Measurements from ENCODE around the gene GNPTG.
"Not testable (repeated sequence)": the region's sequence is repeated elsewhere in the genome, so short reads cannot be mapped to it uniquely, and the experiment has no call there.

GNPTG gene

DNA sequence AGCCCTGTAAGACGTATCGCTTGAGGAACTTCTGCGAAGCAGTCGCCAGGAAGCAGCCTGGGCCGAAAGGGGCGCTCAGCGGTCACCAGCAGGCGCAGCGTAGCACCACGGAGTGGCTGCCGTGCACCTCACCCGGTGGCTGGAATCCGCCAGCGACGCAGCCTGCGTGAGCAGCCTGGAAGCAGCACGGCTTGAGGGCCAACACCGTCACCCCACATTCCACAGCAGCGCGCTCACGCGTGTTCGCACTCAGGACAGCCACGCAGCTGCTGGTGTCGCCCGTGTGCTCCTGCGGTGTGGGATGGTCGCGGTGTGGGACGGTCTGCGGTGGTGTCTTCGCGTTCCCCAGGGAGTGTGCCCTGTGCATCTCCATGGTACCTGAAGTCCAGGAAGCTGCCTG lies 32.7 kb upstream of the GNPTG start:
- no peak for DNase-seq (ENCODE audit: low spot score)

DNA sequence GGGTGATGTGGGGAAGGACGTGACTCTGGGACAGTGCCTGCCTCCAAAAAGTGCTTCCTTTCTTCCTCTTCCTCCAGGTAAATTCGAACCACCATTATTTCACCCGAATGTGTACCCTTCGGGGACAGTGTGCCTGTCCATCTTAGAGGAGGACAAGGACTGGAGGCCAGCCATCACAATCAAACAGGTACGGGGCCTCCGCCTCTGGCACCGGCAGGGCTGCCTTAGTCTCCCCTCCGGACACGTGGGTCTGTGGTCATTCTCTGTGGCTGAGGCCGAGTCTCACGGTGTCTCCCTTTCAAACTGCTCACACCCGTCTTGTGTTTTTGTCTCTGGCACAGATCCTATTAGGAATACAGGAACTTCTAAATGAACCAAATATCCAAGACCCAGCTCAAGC lies 31.6 kb upstream of the GNPTG start:
- DNase-seq (ENCODE audit: low spot score): peak; percentile 54

DNA sequence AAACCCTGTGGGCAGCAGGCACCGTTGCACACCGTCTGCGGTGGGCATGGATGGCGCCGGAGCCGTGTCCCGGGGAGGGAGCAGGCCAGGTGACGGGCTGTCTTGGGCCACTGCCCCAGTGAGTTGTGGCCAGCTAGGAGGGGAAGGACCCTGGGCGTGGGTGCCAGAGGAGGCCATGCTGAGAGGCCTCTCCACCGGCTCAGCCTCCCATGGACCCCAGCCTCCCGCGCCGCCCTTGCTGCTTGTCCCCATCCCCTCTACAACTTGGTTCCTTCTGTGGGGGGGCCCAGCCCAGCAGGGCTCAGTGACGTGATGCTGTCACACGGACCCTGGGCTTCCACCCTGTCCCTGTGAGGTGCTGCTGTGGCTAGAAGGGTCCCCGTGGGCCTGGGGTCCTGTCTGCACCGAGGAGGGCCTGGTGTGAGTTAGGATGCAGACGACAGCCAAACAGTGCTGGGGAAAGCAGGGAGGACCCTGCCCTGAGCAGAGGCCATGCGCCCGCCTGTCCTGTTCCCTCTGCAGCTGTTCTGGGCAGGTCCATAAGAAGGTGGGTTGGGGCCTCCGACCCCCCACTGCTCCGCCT lies 31.0 kb upstream of the GNPTG start:
- DNase-seq (ENCODE audit: low spot score): no peak

DNA sequence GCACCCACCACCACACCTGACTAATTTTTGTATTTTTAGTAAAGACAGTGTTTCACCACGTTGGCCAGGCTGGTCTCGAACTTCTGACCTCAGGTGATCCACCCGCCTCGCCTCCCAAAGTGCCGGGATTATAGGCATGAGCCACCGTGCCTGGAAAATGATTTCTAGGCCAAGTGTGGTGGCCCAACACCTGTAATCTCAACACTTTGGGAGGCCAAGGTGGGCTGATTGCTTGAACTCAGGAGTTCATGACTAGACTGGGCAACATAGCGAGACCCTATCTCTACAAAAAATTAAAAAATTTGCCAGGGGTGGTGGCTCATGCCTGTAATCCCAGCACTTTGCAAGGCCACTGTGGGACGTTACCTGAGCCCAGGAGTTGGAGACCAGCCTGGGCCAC lies 29.3 kb upstream of the GNPTG start:
- DNase-seq (ENCODE audit: low spot score): no peak

DNA sequence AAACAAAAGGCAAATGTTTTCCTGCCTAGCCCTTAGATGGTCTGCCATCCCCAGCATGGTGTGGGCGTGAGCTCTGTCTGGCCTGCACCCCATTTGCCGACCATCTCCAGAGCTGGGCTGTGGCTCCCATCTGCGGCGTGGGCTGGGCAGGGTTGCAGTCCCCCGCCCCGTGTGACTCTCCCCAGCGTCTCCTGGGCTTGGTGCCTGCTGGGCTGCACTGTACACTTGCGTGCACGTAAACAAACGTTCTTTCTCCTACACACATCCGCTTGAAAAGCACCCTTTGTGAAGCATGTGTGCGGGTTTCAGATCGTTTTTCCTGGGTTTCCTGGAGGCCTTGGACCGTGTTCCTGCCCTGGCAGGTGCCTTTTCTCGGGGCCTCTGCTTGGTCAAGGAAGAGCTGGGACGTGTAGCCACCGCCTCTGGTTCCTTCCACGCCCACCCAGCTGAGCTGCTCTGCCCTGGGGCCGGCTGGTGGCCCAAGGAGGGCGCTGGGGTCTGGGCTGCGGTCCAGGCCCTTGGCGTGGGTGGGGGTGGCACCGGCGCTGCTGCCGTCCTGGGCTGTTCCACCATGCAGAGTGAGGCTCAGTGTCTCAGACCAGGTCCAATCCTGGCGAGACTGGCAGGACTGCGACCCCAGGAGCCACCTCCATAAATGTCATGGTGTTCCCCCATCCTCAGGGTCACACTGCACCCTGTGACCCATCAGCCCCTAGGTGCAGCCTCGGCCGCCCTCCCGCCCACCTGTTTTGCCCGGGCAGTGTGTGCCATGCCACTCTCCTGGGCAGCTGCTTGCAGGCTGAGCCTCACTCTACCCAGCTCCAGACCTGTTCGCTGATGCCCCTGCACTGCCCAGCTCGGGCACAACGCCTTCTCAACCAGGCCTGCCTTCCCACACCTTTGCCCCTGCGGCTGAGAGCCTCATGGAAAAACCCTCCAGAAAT lies 28.2 kb upstream of the GNPTG start:
- no peak for DNase-seq (ENCODE audit: low spot score)

DNA sequence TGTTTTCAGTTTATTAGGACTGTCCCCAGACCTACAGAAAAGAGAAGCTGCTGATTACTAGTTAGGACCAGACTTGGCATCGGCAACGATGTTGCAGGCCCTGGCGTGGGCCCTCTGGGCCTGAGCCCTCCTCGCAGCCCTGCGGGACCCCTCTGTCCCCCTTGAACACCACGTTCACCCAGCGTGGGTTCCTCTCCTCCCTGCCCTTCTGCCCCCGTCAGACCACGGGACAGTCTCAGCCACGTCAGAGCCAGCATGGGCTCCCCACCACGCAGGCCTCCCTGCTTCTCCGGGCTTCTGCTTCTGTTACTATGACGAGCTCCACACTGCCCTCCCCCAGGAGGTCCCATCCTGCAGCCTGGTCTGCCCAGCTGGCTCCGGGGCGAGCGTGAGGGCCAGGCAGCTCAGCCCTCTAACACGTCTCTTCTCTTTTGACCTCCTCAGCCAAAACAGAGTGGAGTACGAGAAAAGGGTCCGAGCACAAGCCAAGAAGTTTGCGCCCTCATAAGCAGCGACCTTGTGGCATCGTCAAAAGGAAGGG lies 27.4 kb upstream of the GNPTG start:
- DNase-seq (ENCODE audit: low spot score): no peak

DNA sequence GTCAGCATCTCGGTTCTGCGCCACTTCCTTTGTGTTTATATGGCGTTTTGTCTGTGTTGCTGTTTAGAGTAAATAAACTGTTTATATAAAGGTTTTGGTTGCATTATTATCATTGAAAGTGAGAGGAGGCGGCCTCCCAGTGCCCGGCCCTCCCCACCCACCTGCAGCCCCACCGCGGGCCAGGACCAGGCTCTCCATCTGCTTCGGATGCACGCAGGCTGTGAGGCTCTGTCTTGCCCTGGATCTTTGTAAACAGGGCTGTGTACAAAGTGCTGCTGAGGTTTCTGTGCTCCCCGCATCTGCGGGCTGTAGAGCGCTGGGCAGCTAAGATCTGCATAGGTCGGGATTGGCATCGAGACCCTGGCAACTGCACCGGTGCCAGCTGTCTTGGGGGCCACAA lies 26.5 kb upstream of the GNPTG start:
- no peak for DNase-seq (ENCODE audit: low spot score)

DNA sequence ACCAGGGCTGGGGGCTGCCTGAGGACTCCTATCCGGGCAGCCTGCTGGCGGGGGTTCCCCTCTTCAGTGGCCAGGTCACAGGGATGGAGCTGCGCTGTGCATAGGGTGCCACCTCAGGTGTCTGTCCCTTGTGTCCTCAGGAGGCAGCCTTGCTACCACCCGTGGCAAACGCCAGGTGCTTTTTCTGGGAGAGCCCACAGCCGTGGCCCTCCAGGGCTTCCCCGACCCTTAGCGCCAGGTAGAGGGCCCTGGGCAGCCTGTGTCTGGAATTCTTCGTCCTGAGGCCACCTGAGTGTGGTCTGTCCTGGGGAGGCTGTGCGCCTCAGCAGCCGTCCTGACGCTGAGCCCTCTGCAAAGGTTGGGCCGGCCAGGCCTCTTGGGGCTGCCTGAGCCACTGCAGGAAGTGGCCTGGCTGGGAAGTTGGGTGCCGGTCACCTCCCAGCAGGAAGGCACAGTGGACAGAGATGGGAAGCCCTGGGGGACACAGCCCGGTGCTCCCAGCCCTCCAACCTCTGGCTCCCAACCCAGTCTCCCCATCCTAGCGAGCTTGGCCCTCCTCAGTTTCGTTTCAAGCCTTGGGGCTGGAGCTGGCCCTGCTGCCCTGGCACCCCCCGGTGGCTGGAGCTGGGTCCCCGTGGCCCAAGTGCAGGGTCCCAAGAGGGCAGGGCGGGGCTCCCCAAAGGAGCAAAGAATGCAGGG lies 25.9 kb upstream of the GNPTG start:
- no peak for DNase-seq (ENCODE audit: low spot score)

DNA sequence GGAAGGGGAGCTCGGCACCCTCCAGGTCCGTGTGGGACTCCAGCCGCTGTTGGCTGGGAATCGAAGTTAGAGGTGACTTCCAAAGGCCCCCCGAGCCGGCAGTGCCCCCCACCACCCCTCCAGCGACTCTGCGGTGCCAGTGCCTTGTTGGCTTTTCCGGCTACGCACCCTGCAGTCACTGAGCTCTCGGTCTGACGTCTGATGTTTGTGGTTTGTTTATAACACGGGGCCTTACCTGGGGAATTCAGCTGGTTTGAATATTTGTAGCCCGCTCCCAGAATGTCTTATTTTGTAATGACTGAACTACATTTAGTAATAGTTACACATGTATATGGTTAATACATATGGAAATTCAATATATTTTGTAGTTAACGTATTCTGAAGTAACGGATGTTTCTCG lies 25.3 kb upstream of the GNPTG start:
- no peak for DNase-seq (ENCODE audit: low spot score)

DNA sequence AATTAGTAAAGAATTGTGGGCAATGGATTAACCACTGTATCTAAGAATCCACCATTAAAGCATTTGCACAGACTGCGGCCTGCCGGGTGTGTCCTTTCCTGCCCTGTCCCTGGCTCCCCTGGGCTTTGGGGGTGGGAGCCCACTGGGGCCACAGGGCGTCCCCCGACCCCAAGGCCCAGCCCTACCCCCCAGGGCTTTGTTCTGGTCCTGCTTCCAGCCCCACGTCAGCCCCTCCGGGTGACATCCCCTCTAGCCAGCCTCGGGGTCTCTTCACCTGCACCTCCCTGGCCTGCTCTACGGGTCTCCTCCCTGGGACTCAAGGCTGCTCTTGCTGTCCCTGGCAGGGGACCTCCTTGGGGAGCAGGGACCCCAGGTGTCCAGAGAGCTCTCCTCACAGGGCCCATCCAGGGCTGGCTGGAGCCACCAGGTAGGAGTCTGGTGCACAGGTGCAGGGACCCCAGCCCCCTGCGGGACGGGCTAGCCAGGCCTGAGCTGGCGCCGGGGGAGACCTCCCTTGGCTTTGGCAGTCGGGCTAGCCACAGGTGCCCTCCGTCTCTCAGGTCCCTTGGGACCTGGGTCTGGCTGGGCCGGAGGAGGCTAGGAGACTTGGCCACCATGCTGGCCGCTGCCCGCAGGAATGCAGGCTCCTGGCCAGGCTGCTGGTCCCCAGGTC lies 24.6 kb upstream of the GNPTG start:
- no peak for DNase-seq (ENCODE audit: low spot score)

DNA sequence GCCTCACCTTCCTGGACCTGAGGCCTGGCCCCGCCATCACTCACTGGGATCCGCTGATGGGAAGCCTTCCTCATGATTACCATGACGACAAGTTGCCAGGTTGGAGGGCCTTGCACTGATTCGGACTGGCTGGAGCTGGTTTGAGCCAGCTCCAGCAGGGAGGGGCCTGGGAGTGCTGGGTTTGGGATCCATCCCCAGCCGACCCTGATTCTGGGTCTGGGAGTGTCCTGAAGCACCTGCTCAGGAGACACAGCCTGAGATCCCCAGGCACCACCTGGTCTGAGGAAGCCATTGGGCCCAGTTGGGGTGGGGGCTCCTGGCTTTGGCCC lies 24.1 kb upstream of the GNPTG start:
- no peak for DNase-seq (ENCODE audit: low spot score)

DNA sequence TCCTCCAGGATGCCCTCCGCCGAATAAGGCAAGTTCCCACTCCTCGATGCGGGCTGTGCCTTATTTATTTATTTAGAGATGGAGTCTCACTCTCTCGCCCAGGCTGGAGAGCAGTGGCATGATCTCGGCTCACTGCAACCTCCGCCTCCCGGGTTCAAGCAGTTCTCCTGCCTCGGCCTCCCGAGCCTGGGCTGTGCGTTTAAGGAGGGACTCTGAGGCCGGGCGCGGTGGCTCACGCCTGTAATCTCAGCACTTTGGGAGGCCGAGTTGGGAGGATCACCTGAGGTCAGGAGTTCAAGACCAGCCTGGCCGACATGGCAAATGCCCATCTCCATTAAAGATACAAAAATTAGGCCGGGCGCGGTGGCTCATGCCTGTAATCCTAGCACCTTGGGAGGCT lies 23.6 kb upstream of the GNPTG start:
- DNase-seq (ENCODE audit: low spot score): not testable (repeated sequence)

DNA sequence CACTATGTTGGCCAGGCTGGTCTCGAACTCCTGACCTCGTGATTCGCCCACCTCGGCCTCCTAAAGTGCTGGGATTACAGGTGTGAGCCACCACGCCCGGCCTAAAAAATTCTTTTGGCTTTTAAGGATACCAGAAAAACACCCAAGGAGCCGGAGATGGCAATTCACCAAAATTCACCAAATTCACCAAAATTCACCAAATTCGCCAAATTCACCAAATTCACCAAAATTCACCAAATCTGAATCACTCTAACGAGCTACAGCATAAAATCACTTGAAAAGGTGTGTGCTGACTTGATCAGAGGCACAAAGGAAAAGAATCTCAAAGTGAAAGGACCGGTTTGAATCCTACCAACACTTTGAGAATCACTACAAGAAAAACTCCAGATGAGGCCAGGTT lies 22.8 kb upstream of the GNPTG start:
- not testable (repeated sequence) for DNase-seq (ENCODE audit: low spot score)

DNA sequence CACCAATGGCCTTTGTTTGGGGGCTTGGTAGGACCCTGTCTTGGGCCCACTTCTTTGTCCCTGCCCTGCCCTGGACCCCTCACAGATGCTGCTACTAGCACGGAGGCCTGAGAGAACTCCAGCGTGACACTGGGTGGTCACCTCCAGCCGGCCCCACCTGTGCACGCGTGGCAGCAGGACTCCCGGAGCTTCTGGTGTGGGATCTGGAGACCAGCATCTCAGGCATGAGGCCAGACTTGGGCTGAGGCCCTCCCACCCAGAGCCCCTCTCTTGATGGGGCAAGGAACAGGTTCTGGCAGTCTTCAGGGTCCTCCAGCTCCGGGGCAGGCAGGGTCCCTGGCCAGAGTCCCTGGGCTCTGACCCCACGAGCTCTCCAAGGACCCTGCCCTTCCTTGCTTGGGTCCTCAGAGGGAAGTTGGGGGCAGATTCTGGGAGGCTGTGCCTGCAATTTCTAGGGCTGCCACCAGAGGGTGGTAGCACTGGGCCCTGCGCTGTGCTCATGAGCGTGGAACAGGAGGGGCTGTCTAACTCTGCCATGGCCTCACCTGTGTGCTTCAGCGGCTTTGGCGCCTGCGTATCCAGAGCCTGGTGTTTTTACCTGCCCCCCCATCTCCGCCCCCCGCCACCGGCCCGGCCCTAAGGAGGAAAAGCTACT lies 21.3 kb upstream of the GNPTG start:
- no peak for DNase-seq (ENCODE audit: low spot score)

DNA sequence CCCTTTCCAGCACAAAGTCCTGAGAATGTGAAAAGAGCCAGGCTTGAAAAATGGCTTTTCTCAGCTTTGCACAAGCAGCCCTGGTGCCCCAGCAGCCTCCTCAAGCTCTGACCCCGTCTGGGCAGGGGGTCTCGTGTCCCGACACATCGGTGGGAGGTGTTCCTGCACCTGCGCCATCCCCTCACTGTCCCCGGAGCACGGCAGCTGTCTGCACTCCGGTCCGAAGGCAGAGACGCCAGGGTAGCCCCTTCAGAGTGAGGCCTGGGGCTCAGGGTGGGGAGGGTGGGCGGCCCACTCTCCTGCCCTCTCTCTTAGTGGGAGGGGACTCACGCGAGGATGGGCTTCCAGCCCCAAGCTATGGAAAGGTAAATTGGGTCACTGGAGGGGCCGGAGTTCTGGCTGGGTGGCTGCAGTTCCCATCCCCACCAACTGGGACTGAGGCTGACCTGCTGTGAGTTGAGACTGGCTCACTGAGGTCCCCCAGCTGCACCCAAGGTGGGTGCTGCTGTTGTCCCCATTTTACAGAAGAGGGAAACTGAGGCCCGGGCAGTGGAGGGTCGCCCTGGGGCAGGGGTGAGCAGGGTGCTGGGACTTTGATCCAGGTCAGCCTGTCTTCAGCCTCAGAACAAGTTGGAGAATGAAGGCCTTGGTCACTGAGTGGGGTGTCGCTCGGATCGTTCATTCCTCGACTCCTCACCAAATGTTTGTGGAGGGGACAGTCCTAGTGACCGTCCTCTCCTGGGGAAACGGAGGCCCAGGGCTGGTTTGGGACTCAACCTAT lies 20.6 kb upstream of the GNPTG start:
- DNase-seq (ENCODE audit: low spot score): no peak

DNA sequence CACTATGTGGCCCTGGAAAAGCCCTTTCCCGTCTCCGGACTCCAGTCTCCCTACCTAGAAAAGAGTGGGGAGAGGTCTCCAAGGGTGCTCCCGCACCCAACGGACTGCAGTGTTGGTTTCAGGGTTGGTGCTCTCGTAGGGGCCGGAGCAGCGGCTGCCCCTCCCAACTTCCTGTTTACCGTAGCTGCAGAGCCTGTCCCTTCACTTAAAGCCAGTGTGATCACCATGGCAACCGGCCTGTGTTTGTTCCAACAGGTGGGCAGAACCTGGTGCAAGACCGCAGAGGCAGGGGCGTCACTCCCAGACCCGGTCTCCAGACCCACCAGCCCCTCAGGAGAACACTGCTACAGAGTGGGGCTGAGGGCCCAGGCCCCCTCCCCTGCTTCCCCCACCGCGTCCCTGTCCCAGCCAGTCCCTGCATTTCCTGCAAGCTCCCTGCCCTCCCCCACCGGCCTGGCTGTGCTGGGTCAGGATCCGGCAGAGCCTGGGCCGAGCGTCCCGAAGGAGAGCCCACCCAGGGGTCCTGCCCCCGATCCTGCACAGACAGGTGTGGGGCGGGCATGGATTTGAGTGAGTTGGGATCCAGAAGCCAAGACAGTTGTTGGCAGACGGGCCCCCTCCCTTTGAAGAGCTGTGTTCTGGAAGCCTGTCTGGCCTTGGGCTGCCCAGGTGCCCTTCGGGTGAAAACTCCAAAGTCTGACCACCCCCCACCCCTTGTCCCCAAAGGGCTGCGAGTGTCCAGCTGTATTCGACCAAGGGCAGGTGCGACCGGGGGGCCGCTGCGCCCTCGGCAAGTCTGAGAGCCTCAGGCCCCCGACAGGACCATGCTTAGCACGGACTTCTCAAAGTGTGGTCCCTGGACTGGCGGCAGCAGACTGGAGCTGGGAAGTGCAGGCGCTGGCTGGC lies 19.8 kb upstream of the GNPTG start:
- DNase-seq (ENCODE audit: low spot score): no peak

DNA sequence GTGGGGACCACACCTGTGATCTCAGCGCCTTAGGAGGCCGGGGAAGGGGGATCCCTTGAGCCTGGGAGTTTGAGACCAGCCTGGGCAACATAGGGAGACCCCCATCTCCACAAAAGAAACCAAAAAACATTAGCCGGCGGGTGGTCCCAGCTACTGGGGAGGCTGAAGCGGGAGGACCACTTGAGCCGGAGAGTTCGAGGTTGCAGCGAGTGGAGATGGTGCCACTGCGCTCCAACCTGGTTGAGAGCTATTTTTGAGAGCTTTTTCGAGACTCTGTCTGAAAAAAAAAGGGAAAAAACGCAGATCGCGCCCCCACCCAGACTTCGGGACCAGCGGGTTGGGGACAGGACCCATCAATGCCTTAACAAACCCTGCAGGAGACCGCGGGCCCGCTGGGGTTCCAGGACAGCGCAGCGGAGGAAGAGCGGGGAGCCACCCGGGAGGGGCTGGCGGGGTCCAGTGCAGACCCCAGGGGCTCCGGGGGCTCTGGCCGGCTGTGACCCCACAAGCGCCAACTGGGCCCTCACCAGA lies 19.0 kb upstream of the GNPTG start:
- no peak for DNase-seq (ENCODE audit: low spot score)

DNA sequence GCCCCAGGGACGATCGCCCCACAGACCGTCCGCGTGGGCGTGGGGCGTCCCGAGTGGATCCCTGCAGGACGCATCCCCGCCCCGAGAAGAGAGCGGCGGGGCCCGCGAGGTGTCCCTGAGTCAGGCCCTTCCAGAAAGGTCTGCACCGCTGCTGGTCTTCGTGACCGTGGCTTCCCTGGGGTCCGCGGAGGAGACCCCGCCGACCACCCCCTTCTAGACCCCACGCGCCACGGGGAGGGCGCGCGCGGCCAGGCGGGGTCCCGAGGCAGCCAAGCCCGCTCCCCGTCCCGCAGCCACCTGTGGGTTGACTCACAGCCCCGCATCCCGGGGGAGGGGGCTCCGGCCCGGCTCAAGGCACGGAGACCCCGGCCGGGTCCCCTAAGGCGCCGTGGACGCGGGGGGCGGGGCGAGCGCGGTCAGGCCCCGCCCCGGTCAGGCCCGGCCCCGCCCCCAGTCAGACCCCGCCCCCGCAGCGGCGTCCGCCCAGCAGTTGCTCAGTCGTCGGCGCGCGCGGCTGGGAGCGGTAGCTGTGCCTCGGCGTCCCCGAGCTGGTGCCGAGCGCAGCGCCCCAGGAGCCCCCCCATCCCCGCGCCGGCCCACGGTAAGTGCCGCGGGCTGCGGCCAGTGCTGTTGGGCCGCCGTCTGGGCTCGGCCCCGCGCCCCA lies 18.4 kb upstream of the GNPTG start, which contains the start of gene BAIAP3:
TSS of gene BAIAP3 (plus strand) at position 497 of the 664 bp plus-strand sequence. CDS start 4,905 bp downstream, outside the sequence.
- DNase-seq (ENCODE audit: low spot score): no peak
